GM12865 (cell line): ENCODE results near the gene DLG1.

ENCODE experiments used
- DNase-seq: peaks from one replicate; pipeline ENCODE4 v3.0.0; 2010; ENCODE audit warnings: low read depth
- H3K4me3 ChIP-seq: 2 replicates; pipeline ENCODE4 v1.5.1; 2011; ENCODE audit warnings: mild to moderate bottlenecking, low read depth, low read length, control low read depth
- CTCF ChIP-seq: IDR thresholded peaks from 2 replicates; pipeline ENCODE4 v1.5.1; 2011; ENCODE audit warnings: low read length, control low read depth, low read depth, inconsistent platforms; ENCODE audit not compliant: insufficient read depth; ENCODE audit errors: missing control alignments

DLG1 gene

GRCh38 chr3:197137751-197138150 is 160.7 kb downstream of the DLG1 start:
- TF ChIP-seq CTCF = no peak
- H3K4me3 ChIP-seq = no peak overlapping the region
- DNase-seq = no peak

- TF ChIP-seq CTCF = no peak
- no peak for DNase-seq
- no peak overlapping the region for H3K4me3 ChIP-seq
Observed at GRCh38 chr3:197136744-197137143, 161.7 kb downstream of the DLG1 start.

- no peak overlapping the region for H3K4me3 ChIP-seq
- TF ChIP-seq CTCF = no peak
- no peak for DNase-seq
Observed at GRCh38 chr3:197135212-197135611, 163.2 kb downstream of the DLG1 start.

GRCh38 chr3:197132916-197133530 is 165.4 kb downstream of the DLG1 start:
- TF ChIP-seq CTCF = no peak
- no peak for DNase-seq

GRCh38 chr3:197125636-197126035 is 172.8 kb downstream of the DLG1 start:
- H3K4me3 ChIP-seq = no peak overlapping the region
- TF ChIP-seq CTCF = no peak
- no peak for DNase-seq

More at GRCh38 chr3:197132916-197133530, 165.4 kb downstream of the DLG1 start:
- no peak overlapping the region for H3K4me3 ChIP-seq

- no peak overlapping the region for H3K4me3 ChIP-seq
- DNase-seq = no peak
- TF ChIP-seq CTCF = no peak
Observed at GRCh38 chr3:197124713-197125112, 173.7 kb downstream of the DLG1 start.

GRCh38 chr3:197122394-197122793 is 176.0 kb downstream of the DLG1 start:
- TF ChIP-seq CTCF = no peak
- H3K4me3 ChIP-seq = no peak overlapping the region
- DNase-seq = no peak
